ENCODE measurements around the gene ATP6AP1. TPM values are rescaled to one million over a fixed set of nuclear protein-coding genes. Genes with fewer than 3 reads are reported as not detected.

ATP6AP1 gene
- total and polyA plus RNA-seq, 3 donors from 2014 or later: 95.1 to 158 (median 119) TPM

GRCh38 chrX:154401045-154401799 lies 27.3 kb upstream of the ATP6AP1 start:
- no peak for DNase-seq
- intact Hi-C loops (cut with DNase I; ENCODE audit: low total_unique reads): no loop called here
- Histone ChIP-seq H3K36me3 (ENCODE audit: low read depth, missing control alignments) (no peaks in the 10 kb centered on the region), H3K27me3 (no peaks in the 10 kb centered on the region), H3K27ac (no peak overlapping the region), H3K4me1 (no peaks in the 10 kb centered on the region), H3K9me3 (no peaks in the 10 kb centered on the region), H3K4me3 (no peak overlapping the region)
- TF ChIP-seq CTCF (IDR thresholded peaks at IDR 0.05): no peak
- no peak for TF ChIP-seq POLR2A (IDR thresholded peaks at IDR 0.05)
- WGBS, 2 donors: 37 to 60% methylated on average over 2 to 6 of the region's 6 CpGs

- WGBS, 2 donors: 42 to 62% methylated on average over 2 to 6 of the region's 6 CpGs
- Histone ChIP-seq H3K4me1 (no peaks in the 10 kb centered on the region), H3K9me3 (no peaks in the 10 kb centered on the region), H3K4me3 (no peak overlapping the region), H3K36me3 (ENCODE audit: low read depth, missing control alignments) (no peaks in the 10 kb centered on the region), H3K27ac (no peak overlapping the region), H3K27me3 (no peaks in the 10 kb centered on the region)
- intact Hi-C loops (cut with DNase I; ENCODE audit: low total_unique reads): no loop called here
- no peak for TF ChIP-seq CTCF (IDR thresholded peaks at IDR 0.05)
- no peak for TF ChIP-seq POLR2A (IDR thresholded peaks at IDR 0.05)
- no peak for DNase-seq
These were observed 26.4 kb upstream of the ATP6AP1 start for GRCh38 chrX:154401918-154402621.

- Histone ChIP-seq H3K27ac (no peak overlapping the region), H3K9me3 (no peaks in the 10 kb centered on the region), H3K36me3 (ENCODE audit: low read depth, missing control alignments) (no peaks in the 10 kb centered on the region), H3K4me3 (no peak overlapping the region), H3K27me3 (no peaks in the 10 kb centered on the region), H3K4me1 (no peaks in the 10 kb centered on the region)
- intact Hi-C loops (cut with DNase I; ENCODE audit: low total_unique reads): no loop called here
- WGBS, 2 donors: 82 to 88% methylated on average over 3 to 19 of the region's 19 CpGs
- TF ChIP-seq POLR2A (IDR thresholded peaks at IDR 0.05): no peak
- TF ChIP-seq CTCF (IDR thresholded peaks at IDR 0.05): no peak
- DNase-seq: no peak
These were observed 25.8 kb upstream of the ATP6AP1 start for GRCh38 chrX:154402622-154403127.

GRCh38 chrX:154403192-154403591 lies 25.3 kb upstream of the ATP6AP1 start:
- Histone ChIP-seq H3K4me3 (no peak overlapping the region), H3K36me3 (ENCODE audit: low read depth, missing control alignments) (no peaks in the 10 kb centered on the region)
- intact Hi-C loops (cut with DNase I; ENCODE audit: low total_unique reads): no loop called here

More at GRCh38 chrX:154403192-154403591, 25.3 kb upstream of the ATP6AP1 start:
- DNase-seq: no peak
- H3K9me3 ChIP-seq: no peaks in the 10 kb centered on the region
- 86% methylated on average over 7 of the region's 10 CpGs; no CpG with 5 or more reads in 1 of the 2 donors for WGBS, 2 donors
- H3K4me1 ChIP-seq: no peaks in the 10 kb centered on the region
- H3K27me3 ChIP-seq: no peaks in the 10 kb centered on the region
- TF ChIP-seq CTCF (IDR thresholded peaks at IDR 0.05) (no peak), POLR2A (IDR thresholded peaks at IDR 0.05) (no peak)
- no peak overlapping the region for H3K27ac ChIP-seq

Measured in testis (tissue), 3 donors.